DOHH2 (cell line): ENCODE data around the gene GRM4.

Experiments
- CTCF ChIP-seq: fragments of 200-600 bp; sonication (generic); IDR thresholded peaks from one replicate; pipeline ENCODE4 v1.5.1; 2014; ENCODE audit warnings: antibody characterized with exemption, mild to moderate bottlenecking, low read depth, low read length; ENCODE audit not compliant: poor library complexity, severe bottlenecking
- EZH2phosphoT487 ChIP-seq: fragments of 200-600 bp; sonication (generic); IDR thresholded peaks from 2 replicates; pipeline ENCODE4 v1.6.1; 2017; ENCODE audit warnings: borderline replicate concordance, mild to moderate bottlenecking, antibody characterized with exemption, low read length, moderate library complexity, mixed read lengths

DNA sequence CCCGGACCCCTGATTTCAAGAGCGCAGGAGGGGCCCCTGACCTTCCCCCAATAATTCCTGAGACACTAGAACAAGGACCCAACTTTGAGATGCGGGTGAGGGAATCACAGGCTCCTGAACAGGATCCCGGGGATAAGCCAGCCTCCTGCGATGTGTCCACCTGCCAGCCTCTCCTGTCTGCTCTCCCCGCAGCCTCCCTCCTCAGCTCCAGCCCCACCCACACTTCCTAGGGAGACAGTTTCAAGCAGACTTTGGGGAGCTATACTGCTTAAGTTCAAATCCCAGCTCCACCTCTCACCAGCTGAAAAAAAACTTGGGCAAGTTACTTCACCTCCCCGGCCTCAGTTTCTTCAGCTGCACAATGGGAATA, 50.8 kb downstream of the GRM4 start:
- TF ChIP-seq CTCF, result no peak
- no peak for TF ChIP-seq EZH2phosphoT487
